KMS-11 (cell line): ENCODE results near the gene SLC9A9.

Source experiments
- H2AFZ ChIP-seq: fragments of 200-600 bp; sonication (generic); 2 replicates; pipeline ENCODE4 v1.6.1; 2016; ENCODE audit warnings: antibody characterized with exemption, mixed run types, low read depth
- H3K27ac ChIP-seq: fragments of 200-600 bp; sonication (generic); 2 replicates; pipeline ENCODE4 v1.6.1; 2016; ENCODE audit warnings: mild to moderate bottlenecking, mixed run types
- H3K27me3 ChIP-seq: fragments of 200-600 bp; sonication (generic); 2 replicates; pipeline ENCODE4 v1.6.1; 2017; ENCODE audit warnings: mild to moderate bottlenecking, low read depth, mixed run types, moderate library complexity; ENCODE audit not compliant: insufficient read depth
- H3K36me3 ChIP-seq: fragments of 200-600 bp; sonication (generic); 2 replicates; pipeline ENCODE4 v1.6.1; 2017; ENCODE audit warnings: mild to moderate bottlenecking, mixed run types; ENCODE audit not compliant: insufficient read depth
- H3K4me1 ChIP-seq: fragments of 200-600 bp; sonication (generic); 2 replicates; pipeline ENCODE4 v1.6.1; 2016; ENCODE audit warnings: mild to moderate bottlenecking, low read depth, mixed run types; ENCODE audit not compliant: poor library complexity, severe bottlenecking
- H3K4me2 ChIP-seq: fragments of 200-600 bp; sonication (generic); 2 replicates; pipeline ENCODE4 v1.7.0; 2016; ENCODE audit warnings: mild to moderate bottlenecking, mixed run types
- H3K4me3 ChIP-seq: fragments of 200-600 bp; sonication (generic); IDR thresholded peaks from 2 replicates; pipeline ENCODE4 v1.6.1; 2017; ENCODE audit warnings: low read depth, low read length, mixed read lengths; ENCODE audit not compliant: insufficient read depth
- H3K79me2 ChIP-seq: fragments of 200-600 bp; sonication (generic); 2 replicates; pipeline ENCODE4 v1.6.1; 2016; ENCODE audit warnings: low read depth, mixed run types; ENCODE audit not compliant: insufficient read depth
- H3K9ac ChIP-seq: fragments of 200-600 bp; sonication (generic); 2 replicates; pipeline ENCODE4 v1.6.1; 2016; ENCODE audit warnings: mild to moderate bottlenecking, mixed run types
- H4K20me1 ChIP-seq: fragments of 200-600 bp; sonication (generic); 2 replicates; pipeline ENCODE4 v1.6.1; 2016; ENCODE audit warnings: mild to moderate bottlenecking, mixed run types; ENCODE audit not compliant: insufficient read depth
- TF ChIP-seq, protein P1 (sequence below): fragments of 200-600 bp; sonication (generic); conservative IDR thresholded peaks from 2 replicates; pipeline ENCODE4 v1.6.1; 2017; ENCODE audit warnings: low read depth, mild to moderate bottlenecking, antibody characterized with exemption, low read length, moderate library complexity, mixed read lengths

Gene SLC9A9

DNA sequence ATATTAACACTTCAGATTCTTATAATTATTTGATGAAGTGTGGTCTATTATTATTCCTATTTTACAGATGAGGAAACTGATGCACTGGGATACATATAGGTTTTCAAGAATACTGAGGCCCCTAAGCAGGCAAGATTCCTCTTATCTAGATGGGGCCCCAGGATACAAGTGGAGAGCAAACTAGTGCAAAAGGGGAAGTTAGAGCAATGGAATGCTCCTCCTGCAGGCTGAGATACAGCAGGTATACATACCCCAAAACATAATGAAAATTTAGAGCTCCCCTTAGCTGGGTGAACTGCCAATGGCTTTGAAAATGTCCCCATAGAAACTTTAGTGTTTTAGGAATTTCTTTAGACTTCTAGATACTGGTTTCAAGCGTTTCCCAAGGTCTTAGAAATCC is 481.6 kb downstream of the SLC9A9 start:
- H4K20me1 ChIP-seq, result no peaks in the 10 kb centered on the region
- no peaks in the 10 kb centered on the region for H3K36me3 ChIP-seq
- no peaks in the 10 kb centered on the region for H3K79me2 ChIP-seq
- H3K27me3 ChIP-seq, result no peaks in the 10 kb centered on the region
- no peak overlapping the region for H3K9ac ChIP-seq
- peaks cover 24% of the 10 kb centered on the region for H3K4me1 ChIP-seq
- H3K27ac ChIP-seq, result no peak overlapping the region
- TF ChIP-seq, protein P1, sequence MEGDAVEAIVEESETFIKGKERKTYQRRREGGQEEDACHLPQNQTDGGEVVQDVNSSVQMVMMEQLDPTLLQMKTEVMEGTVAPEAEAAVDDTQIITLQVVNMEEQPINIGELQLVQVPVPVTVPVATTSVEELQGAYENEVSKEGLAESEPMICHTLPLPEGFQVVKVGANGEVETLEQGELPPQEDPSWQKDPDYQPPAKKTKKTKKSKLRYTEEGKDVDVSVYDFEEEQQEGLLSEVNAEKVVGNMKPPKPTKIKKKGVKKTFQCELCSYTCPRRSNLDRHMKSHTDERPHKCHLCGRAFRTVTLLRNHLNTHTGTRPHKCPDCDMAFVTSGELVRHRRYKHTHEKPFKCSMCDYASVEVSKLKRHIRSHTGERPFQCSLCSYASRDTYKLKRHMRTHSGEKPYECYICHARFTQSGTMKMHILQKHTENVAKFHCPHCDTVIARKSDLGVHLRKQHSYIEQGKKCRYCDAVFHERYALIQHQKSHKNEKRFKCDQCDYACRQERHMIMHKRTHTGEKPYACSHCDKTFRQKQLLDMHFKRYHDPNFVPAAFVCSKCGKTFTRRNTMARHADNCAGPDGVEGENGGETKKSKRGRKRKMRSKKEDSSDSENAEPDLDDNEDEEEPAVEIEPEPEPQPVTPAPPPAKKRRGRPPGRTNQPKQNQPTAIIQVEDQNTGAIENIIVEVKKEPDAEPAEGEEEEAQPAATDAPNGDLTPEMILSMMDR, result no peak
- H2AFZ ChIP-seq, result no peak overlapping the region
- H3K4me3 ChIP-seq, result no peak overlapping the region
- H3K4me2 ChIP-seq, result no peak overlapping the region

DNA sequence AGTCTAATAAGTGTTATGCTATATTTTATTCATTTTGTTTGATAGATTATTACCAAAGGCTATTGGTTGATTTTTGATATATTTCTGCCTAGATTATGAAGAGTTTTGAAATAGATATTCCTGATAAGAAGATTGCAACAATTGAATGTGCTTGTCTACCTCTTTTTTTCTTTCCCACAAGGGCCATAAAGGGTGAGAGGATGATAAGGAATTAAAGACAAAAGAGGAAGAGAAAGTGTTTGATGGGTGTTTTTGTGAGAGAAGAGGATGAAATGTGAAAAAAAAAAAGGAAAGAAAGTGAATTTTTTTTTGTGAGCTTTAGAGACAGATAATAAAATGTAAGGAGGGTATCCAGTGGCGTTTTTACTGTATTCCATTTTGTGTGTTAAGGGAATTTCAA is 484.3 kb downstream of the SLC9A9 start:
- Histone ChIP-seq H3K4me1 (peaks cover 26% of the 10 kb centered on the region), H3K4me2 (peak overlapping the region; percentile 47; the same call in 1 of the 2 replicates), H3K79me2 (no peaks in the 10 kb centered on the region), H3K9ac (no peak overlapping the region), H2AFZ (no peak overlapping the region), H3K27me3 (no peaks in the 10 kb centered on the region), H3K4me3 (no peak overlapping the region), H3K36me3 (no peaks in the 10 kb centered on the region), H4K20me1 (no peaks in the 10 kb centered on the region), H3K27ac (no peak overlapping the region)
- TF ChIP-seq, protein P1, result no peak

DNA sequence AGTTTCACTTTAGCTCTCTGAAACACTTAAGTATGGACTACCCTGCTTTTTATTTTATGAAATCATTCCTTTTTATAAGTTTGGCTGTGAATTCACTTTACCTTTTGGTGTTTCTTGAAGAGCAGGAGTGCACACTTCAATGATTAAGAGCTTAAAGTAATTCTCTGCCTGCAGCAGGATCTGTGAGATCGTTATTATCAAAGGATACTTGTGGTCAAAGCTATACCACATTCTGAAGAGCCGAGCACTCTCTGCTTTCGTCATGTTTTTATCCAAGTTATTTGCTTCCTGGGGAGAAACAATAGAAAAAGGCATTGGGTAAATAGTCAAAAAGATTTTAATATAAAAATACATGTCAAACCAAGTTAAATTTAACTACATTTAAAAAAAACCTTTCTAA is 485.0 kb downstream of the SLC9A9 start:
- TF ChIP-seq, protein P1, result no peak
- H3K36me3 ChIP-seq, result no peaks in the 10 kb centered on the region
- peaks cover 26% of the 10 kb centered on the region for H3K4me1 ChIP-seq
- no peaks in the 10 kb centered on the region for H3K79me2 ChIP-seq
- no peak overlapping the region for H3K9ac ChIP-seq
- H4K20me1 ChIP-seq, result no peaks in the 10 kb centered on the region
- peak overlapping the region; percentile 26; the same call in 1 of the 2 replicates for H3K27ac ChIP-seq
- peak overlapping the region; percentile 47 for H3K4me2 ChIP-seq
- peak overlapping the region; percentile 1; the same call in 1 of the 2 replicates for H2AFZ ChIP-seq
- H3K4me3 ChIP-seq, result peak overlapping the region; percentile 53
- no peaks in the 10 kb centered on the region for H3K27me3 ChIP-seq

DNA sequence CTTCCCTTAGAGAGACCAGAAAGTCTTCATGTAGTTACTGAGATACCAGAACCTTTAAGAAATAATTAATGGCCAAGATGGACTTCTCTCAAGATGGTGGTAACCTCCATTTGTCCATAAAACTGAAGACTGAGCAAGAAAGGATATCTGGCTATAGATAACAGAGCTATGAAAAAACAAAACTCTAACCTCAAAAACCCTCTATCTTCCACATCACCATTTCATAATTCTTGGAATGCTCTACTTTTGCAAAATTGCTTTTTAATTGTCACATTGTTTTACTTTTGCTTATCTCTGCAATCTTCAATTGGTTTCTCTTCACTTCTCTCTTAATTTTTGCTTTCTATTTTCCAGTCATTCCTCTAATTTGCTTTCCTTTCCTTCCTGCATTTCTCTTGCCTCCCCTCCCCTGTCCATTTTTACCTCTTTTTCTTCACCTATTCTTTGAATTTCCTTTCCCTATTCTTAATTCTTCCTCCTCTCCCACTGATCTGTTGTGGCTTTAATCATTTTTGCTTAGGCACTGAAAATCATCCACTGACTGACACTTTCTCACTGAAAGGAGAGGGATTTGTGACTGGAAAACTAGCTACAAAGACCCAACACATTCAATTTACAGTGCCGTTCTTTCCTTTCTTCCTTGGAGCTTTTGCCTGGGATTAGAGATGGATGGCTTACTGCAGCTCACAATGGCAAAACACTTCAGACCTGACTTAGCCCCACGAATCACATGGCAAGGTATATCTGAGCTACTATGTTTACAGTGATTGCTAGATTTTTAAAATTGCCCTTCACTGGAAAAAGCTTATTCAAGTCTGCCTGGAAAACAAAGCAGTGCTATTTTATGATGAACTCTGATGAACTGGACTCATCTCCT is 485.9 kb downstream of the SLC9A9 start:
- Histone ChIP-seq H2AFZ (peak overlapping the region; percentile 1; the same call in 1 of the 2 replicates), H3K36me3 (no peaks in the 10 kb centered on the region), H3K4me2 (peak overlapping the region; percentile 47), H3K79me2 (no peaks in the 10 kb centered on the region), H3K4me3 (peak overlapping the region; percentile 53), H3K9ac (no peak overlapping the region), H3K27ac (peak overlapping the region; percentile 26; the same call in 1 of the 2 replicates), H3K4me1 (peaks cover 26% of the 10 kb centered on the region), H4K20me1 (no peaks in the 10 kb centered on the region), H3K27me3 (no peaks in the 10 kb centered on the region)
- TF ChIP-seq, protein P1, result no peak
